GM15510 (cell line): ENCODE results near the gene MBD5.

Experiments used
- POLR2A ChIP-seq: IDR thresholded peaks from 3 replicates; pipeline ENCODE4 v1.6.1; 2011; ENCODE audit warnings: borderline replicate concordance; ENCODE audit not compliant: insufficient read length; ENCODE audit errors: extremely low read depth

The MBD5 gene

GRCh38 chr2:148533004-148533403, 512.1 kb downstream of the MBD5 start:
- TF ChIP-seq POLR2A = no peak

GRCh38 chr2:148533685-148534084, 512.8 kb downstream of the MBD5 start:
- no peak for TF ChIP-seq POLR2A

- no peak for TF ChIP-seq POLR2A
Observed at GRCh38 chr2:148534416-148535204, 513.7 kb downstream of the MBD5 start.

- TF ChIP-seq POLR2A = no peak
Observed at GRCh38 chr2:148538375-148538774, 517.5 kb downstream of the MBD5 start.

- no peak for TF ChIP-seq POLR2A
Observed at GRCh38 chr2:148540022-148540421, 519.1 kb downstream of the MBD5 start.

- TF ChIP-seq POLR2A = no peak
Observed at GRCh38 chr2:148541792-148542191, 520.9 kb downstream of the MBD5 start.

- no peak for TF ChIP-seq POLR2A
Observed at GRCh38 chr2:148542614-148543013, 521.7 kb downstream of the MBD5 start.

- TF ChIP-seq POLR2A = no peak
Observed at GRCh38 chr2:148545390-148546256, 524.7 kb downstream of the MBD5 start.

- no peak for TF ChIP-seq POLR2A
Observed at GRCh38 chr2:148546270-148546669, 525.4 kb downstream of the MBD5 start.

- TF ChIP-seq POLR2A = no peak
Observed at GRCh38 chr2:148548716-148549400, 528.0 kb downstream of the MBD5 start.

GRCh38 chr2:148552675-148553331, 531.9 kb downstream of the MBD5 start:
- no peak for TF ChIP-seq POLR2A

- no peak for TF ChIP-seq POLR2A
Observed at GRCh38 chr2:148553332-148553887, 532.5 kb downstream of the MBD5 start.

GRCh38 chr2:148554459-148555247, 533.8 kb downstream of the MBD5 start:
- no peak for TF ChIP-seq POLR2A
